Body of pancreas (tissue), 4 donors: ENCODE measurements around the gene DHX58. TPM values are rescaled to one million over a fixed set of nuclear protein-coding genes. Genes with fewer than 3 reads are reported as not detected.

ENCODE experiments used
- ATAC-seq: fragments of 150-250 bp; one replicate; pipeline ENCODE4 v1.9.1; 2016
- DNase-seq, 4 donors: peaks; one replicate each; pipeline ENCODE4 v3.0.0-alpha.2; 2019
- H3K27ac ChIP-seq, 4 donors: fragments of 200-600 bp; sonication (generic); 1 replicate in 3 of 4; 2 replicates in 1 of 4; pipeline versions ENCODE4 v1.5.1 to v1.6.1; 2016 to 2019; ENCODE audit warnings: mild to moderate bottlenecking in 1 of 4, mixed read lengths in 1 of 4, moderate library complexity in 1 of 4
- H3K27me3 ChIP-seq, 2 donors: fragments of 200-600 bp; sonication (generic); one replicate each; pipeline ENCODE4 v1.6.0; 2016; ENCODE audit warnings: mild to moderate bottlenecking in 1 of 2
- H3K36me3 ChIP-seq, 2 donors: fragments of 200-600 bp; sonication (generic); replicated peaks in 1 of 2; 2 replicates each; pipeline ENCODE4 v1.5.1; 2016; ENCODE audit warnings: low read depth in 2 of 2; ENCODE audit not compliant: insufficient read depth in 1 of 2
- H3K4me1 ChIP-seq: fragments of 200-600 bp; sonication (generic); one replicate; pipeline ENCODE4 v1.6.0; 2016
- H3K4me3 ChIP-seq, 2 donors: fragments of 200-600 bp; sonication (generic); 1 replicate in 1 of 2; 2 replicates in 1 of 2; pipeline ENCODE4 v1.5.1; 2016 to 2019
- H3K9me3 ChIP-seq, 3 donors: fragments of 200-600 bp; sonication (generic); 1 replicate in 2 of 3; 2 replicates in 1 of 3; pipeline ENCODE4 v1.5.1; 2016
- CTCF ChIP-seq, 7 experiments: fragments of 450-650 bp in 4 of 7; fragments of 200-600 bp in 3 of 7; sonication (generic) in 3 of 7; IDR thresholded peaks; one replicate each; pipeline ENCODE4 v1.5.1; 2016 to 2019; ENCODE audit warnings: antibody characterized with exemption in 7 of 7
- POLR2A ChIP-seq, 3 donors: fragments of 450-650 bp; IDR thresholded peaks; one replicate each; pipeline ENCODE4 v1.6.1; 2016; ENCODE audit warnings: antibody characterized with exemption in 3 of 3, mild to moderate bottlenecking in 2 of 3
- WGBS, 2 donors: methylation state at CpG; one replicate each; pipeline ENCODE4 v1.1.5; 2017; 5-methylcytosine and 5-hydroxymethylcytosine counted together
- intact Hi-C: fragments of 100-400 bp; cut with DNase I; formaldehyde crosslinking; loops from one replicate; pipeline ENCODE4 v1.15.1; 2023
- total RNA-seq, 2 donors: library from RNA; depleted of rRNA; stranded (reverse); fragments of >200 nt; gene quantifications; one replicate each; pipeline ENCODE4 v1.1.0, GENCODE V29; 2016

Gene DHX58
- 10 to 100 TPM in 1 of 2 donors, 1 to 10 TPM in 1; 5.7 to 19.1 TPM for total RNA-seq

- H3K9me3 ChIP-seq, result no peaks in the 10 kb centered on the region
- peak within 1 kb of the TSS; percentile 79 to 90 (median 84) for H3K27ac ChIP-seq
- H3K27me3 ChIP-seq, result no peaks in the 10 kb centered on the region
- H3K36me3 ChIP-seq, result peaks cover 0 to under 1% of the 10 kb centered on the region in 2 donors
- peaks cover 35% of the 10 kb centered on the region for H3K4me1 ChIP-seq
- peak within 1 kb of the TSS; percentile 17 to 31 for H3K4me3 ChIP-seq
- DNase-seq (peak; percentile 79 to 90 (median 84)), ATAC-seq (peak; percentile 88)
- peak; percentile 31 to 73 (median 67) for TF ChIP-seq POLR2A (IDR thresholded peaks at IDR 0.05)
- no peak for TF ChIP-seq CTCF (IDR thresholded peaks at IDR 0.05)
- WGBS, 2 donors, result 1 to 2% methylated on average over 9 to 10 of the region's 10 CpGs
- intact Hi-C loops, result loop anchor here (5.0 kb wide), 1 partner anchor 40 kb away; no protein-coding TSS in a partner anchor
Observed at GRCh38 chr17:42112552-42113176, at the start of gene DHX58. Gene DHX58 (minus strand): TSS chr17:42112714. CDS start chr17:42111892, 822 bp downstream.

GRCh38 chr17:42160531-42160910 is 48.0 kb upstream of the DHX58 start:
- Histone ChIP-seq H3K4me3 (no peak overlapping the region), H3K36me3 (no peaks in the 10 kb centered on the region), H3K27ac (no peak overlapping the region), H3K9me3 (no peaks in the 10 kb centered on the region), H3K27me3 (no peaks in the 10 kb centered on the region), H3K4me1 (peaks cover 3% of the 10 kb centered on the region)
- no peak for TF ChIP-seq CTCF (IDR thresholded peaks at IDR 0.05)
- TF ChIP-seq POLR2A (IDR thresholded peaks at IDR 0.05), result no peak
- intact Hi-C loops, result no loop called here
- no peak for ATAC-seq
- DNase-seq, result no peak
- 90 to 95% methylated on average over 7 of the region's 7 CpGs for WGBS, 2 donors

DNA sequence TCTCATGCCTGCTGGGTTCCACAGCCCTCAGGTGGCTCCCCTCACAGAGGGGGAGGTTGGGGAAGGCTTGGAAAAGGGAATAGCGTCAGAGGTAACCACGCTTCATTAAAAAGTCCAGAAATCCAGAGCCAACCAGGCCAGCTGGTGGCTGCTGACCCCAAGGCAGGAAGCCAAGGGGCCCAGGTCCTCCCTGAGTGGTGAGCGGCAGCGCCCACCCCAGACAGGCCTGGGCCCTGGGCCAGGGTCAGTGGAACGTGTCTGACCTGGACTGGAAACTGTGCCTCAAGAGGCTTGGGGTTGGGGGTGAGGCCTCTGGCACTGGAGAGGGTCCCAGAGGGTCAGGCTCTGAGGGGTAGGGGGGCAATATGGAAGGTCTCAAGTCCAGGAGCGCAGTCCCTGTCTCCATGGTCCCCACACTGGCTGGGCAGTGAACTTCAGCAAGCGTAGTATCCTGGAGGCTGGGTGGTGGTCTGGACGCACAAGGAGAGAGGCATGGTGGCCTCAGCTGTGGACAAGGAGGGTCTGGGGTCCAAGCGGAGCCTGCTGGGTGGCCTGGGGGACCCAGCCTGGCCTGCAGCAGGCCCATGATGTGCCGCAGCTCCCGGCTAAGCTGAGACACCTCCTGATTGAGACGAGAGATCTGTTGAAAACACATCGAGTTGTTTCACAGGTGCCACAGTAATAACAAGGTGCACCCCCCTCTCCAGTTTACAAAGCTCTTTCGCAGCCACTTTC is 47.4 kb upstream of the DHX58 start:
- TF ChIP-seq CTCF (IDR thresholded peaks at IDR 0.05), result no peak
- TF ChIP-seq POLR2A (IDR thresholded peaks at IDR 0.05), result no peak
- intact Hi-C loops, result no loop called here

GRCh38 chr17:42155614-42156045 is 43.1 kb upstream of the DHX58 start:
- intact Hi-C loops, result no loop called here
- H3K9me3 ChIP-seq, result no peaks in the 10 kb centered on the region
- no peak for DNase-seq
- H3K4me1 ChIP-seq, result peaks cover 30% of the 10 kb centered on the region
- no peaks in the 10 kb centered on the region for H3K27me3 ChIP-seq
- TF ChIP-seq POLR2A (IDR thresholded peaks at IDR 0.05) (no peak), CTCF (IDR thresholded peaks at IDR 0.05) (no peak)
- peak overlapping the region in 1 of 4 donors; percentile 64 for H3K27ac ChIP-seq
- no peak for ATAC-seq
- WGBS, 2 donors, result 48 to 62% methylated on average over 17 of the region's 17 CpGs
- H3K4me3 ChIP-seq, result peak overlapping the region; percentile 13 to 21
- no peaks in the 10 kb centered on the region for H3K36me3 ChIP-seq

More for the DNA sequence above, 47.4 kb upstream of the DHX58 start:
- Histone ChIP-seq H3K36me3 (no peaks in the 10 kb centered on the region), H3K27me3 (no peaks in the 10 kb centered on the region), H3K9me3 (no peaks in the 10 kb centered on the region), H3K27ac (no peak overlapping the region), H3K4me1 (peaks cover 7% of the 10 kb centered on the region), H3K4me3 (no peak overlapping the region)
- DNase-seq, result no peak
- no peak for ATAC-seq
- 77 to 80% methylated on average over 6 to 14 of the region's 14 CpGs for WGBS, 2 donors
